ENCODE results near the gene PLET1.

The PLET1 gene

GRCh38 chr11:112260490-112260889, at the start of gene PLET1:
Gene PLET1 (minus strand): TSS chr11:112260860. CDS start chr11:112260589, 271 bp downstream.
- no peak for DNase-seq

GRCh38 chr11:112310419-112310818, 49.8 kb upstream of the PLET1 start:
- no peak for DNase-seq

- no peak for DNase-seq
Measured at GRCh38 chr11:112308651-112309050, 48.0 kb upstream of the PLET1 start.

GRCh38 chr11:112307616-112308015, 47.0 kb upstream of the PLET1 start:
- DNase-seq = no peak

DNA sequence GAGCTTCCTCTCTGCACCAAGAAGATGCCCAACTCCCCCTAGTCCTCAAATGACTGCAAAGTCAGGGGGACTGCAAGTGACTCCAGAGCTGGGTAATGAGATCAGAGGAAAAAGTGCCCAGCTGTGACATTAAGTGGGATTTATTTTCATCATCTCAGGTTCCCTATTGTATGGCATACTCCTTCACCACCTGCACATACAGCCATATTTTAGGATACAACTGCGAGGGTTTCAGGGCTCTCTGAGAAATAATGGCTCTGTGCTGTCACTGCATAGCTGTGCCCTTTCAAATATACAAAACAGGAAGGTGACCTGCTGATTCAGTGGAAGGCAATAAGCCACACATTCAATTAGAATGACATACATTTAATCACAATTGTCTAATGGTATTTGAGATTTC, 45.6 kb upstream of the PLET1 start:
- no peak for DNase-seq

- DNase-seq = no peak
Measured at GRCh38 chr11:112304914-112305313, 44.3 kb upstream of the PLET1 start.

- no peak for DNase-seq
Measured at GRCh38 chr11:112303616-112304015, 43.0 kb upstream of the PLET1 start.

GRCh38 chr11:112302226-112302868, 41.7 kb upstream of the PLET1 start:
- DNase-seq = no peak

DNA sequence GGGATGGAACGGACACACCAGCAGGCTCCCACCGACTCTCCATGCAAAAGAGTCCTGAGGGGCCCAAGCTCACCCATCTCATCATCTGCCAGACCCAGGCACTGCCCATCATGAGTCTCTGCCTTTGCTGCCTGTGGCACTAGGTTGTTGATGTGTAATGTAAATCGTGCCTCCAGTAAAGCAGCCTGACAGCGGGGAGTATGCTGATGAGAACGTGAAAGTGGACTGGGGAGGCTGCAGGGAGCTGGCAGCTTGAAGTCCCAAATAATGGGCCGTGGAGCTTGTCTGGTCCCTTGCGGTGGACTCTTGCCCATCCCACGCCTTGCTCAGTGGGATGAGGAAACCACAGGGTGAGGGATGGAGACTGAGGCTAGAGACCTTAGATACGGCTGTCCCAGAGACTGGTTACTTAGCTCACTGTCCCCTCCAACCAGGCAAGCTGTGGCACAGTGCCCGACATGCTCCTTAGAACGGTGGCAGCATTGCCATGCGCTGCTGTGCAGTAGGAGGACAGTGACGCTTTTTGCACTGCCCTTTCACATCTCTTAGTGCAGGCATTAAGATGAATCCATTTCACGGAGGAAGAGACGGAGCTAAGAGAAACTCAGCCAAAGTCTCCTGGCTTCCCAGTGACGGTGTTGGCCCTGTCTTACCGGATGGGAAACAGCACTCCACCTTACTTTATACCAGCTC, 39.6 kb upstream of the PLET1 start:
- DNase-seq = no peak

GRCh38 chr11:112298535-112298934, 37.9 kb upstream of the PLET1 start:
- DNase-seq = peak; percentile 34

- no peak for DNase-seq
Measured at GRCh38 chr11:112297248-112297866, 36.7 kb upstream of the PLET1 start.

- DNase-seq = no peak
Measured at GRCh38 chr11:112296044-112296443, 35.4 kb upstream of the PLET1 start.

DNA sequence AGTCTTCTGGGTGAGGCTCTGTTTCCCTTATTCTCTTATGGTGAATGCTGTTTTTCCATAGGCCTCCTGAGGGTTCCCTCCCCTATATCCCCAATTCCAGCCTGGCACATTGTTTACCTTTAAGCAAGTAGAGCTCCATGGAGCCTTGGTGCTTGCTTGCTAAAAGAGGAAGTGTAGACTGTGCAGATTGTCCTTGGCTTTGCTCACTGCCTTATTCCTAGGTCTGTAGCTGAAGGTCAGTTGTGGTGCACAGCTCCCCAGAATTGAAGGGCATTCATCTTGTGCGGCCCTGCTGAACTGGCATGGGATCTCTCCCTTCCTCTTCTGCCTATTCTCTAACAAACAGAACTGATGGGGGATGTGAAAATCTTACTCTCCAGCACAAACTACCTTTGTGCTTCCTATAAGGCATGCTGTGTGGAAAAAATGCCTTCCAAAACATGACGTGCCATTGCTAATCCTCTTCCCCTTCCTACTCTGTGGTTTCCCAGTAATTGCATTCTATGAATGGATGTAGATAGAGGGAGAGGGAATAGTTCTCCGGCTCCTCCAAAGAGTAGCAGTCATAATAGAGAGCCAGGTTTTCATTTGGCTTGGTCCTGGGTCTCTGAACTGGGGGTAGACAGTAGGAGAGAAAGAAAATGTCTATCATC, 34.2 kb upstream of the PLET1 start:
- DNase-seq = no peak

DNA sequence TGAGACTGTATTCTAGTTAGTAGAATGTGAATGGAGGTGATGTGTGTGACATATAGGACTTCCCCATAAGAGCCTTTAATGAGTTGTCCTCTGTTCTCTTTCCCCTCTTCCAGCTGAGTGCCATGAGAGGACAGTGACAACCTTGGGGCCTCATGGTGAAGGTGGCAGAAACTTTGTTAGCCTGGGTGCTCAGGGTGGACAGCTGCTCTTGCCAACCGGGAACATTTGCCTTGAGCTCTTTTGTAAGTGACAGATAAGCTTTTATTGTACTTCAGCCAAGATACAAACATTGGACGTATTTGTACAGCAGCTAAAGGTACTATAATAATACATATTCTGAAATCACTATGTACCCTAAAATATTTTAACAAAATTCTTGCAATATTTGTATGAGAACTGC, 33.0 kb upstream of the PLET1 start:
- no peak for DNase-seq

GRCh38 chr11:112292785-112293407, 32.2 kb upstream of the PLET1 start:
- no peak for DNase-seq

DNA sequence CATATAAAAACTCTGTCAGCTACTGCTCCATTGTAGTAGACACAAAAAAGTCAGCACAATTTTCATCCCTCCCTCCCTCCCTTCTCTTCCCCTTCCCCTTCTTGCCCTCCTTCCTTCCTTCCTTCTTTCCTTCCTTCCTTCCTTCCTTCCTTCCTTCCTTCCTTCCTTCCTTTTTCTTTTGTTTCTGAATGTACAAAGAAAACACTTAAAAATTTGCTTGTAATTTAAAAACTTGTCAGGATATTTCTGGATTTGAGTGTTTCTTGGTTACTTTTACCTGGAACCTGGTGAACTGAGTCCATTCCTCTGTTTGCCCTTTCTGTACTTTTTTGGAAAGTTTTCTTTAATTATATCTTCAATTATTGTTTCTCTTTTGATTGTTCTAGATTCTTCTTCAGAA, 31.5 kb upstream of the PLET1 start:
- no peak for DNase-seq

DNA sequence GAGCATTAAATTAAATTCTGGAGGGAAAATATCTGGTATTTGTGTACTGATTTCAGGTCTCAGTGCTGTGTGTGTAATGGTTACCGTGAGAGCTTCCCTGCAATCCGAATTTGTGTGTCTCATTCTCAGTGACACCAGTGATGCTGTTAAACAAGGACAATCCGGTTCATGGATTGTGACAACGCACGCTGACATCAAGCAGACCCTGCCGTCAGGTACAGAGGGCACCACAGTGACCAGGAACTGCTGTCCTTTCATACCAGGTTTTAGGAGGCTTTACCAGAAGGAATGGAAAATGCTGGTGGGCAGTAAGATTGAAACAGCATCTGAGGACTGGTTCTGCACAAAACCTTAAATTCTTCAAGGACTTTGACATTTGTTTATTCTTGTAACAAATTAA, 30.5 kb upstream of the PLET1 start:
- no peak for DNase-seq

- DNase-seq = no peak
Measured at GRCh38 chr11:112290493-112290850, 29.8 kb upstream of the PLET1 start.

GRCh38 chr11:112289588-112290492, 29.2 kb upstream of the PLET1 start:
- DNase-seq = peak; percentile 84

GRCh38 chr11:112288021-112288420, 27.4 kb upstream of the PLET1 start:
- DNase-seq = no peak

GRCh38 chr11:112285841-112286311, 25.2 kb upstream of the PLET1 start:
- DNase-seq = no peak

DNA sequence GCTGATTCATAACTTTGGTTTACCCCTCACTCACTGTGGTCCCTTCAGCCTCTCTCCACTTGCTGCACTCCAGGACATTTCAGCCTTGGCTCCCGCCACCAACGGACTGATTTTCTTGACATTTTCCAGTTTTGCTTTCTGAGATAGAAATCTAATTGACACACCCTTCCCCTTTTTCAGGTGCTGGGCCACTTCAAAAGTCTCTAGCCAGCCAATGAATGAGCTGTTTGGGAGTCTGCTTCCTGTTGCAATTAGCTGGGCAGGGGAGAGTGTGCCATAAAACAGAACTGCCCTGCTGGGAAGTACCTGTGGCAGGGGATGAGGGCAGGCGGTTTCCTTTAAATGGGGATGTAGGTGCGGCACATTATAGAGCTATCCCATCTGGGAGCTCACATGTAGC, 21.1 kb upstream of the PLET1 start:
- no peak for DNase-seq

Data from right hindlimb (tissue), 1 donor.